Measurements from ENCODE around the gene CHADL. TPM values are rescaled to one million over a fixed set of nuclear protein-coding genes. Genes with fewer than 3 reads are reported as not detected.

CHADL gene
- polyA plus RNA-seq, 1 of the 3 experiments (the other 2 are of a cell fraction), result 0.03 TPM

DNA sequence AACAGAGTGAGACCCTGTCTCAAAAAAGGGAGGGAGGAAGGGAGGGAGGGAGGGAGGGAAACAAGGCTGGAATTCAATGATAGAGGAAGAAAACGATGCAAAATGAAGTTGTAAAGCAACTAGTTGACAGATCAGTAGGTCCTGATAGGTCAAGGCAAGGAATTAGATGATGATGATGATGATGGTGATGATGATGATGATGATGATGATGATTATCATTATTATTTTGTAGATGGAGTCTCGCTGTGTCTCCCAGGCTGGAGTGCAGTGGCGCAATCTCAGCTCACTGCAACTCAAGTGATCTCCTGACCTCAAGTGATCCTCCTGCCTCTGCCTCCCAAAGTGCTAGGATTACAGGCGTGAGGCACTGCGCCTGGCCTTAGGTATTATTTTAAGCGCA, 46.9 kb downstream of the CHADL start:
- WGBS (ENCODE audit: low lambda C conversion rate), result 86% methylated on average over 4 of the region's 6 CpGs
- Histone ChIP-seq H3F3A (replicated peaks; ENCODE audit: insufficient read depth) (no peaks in the 10 kb centered on the region), H3K4me3 (ENCODE audit: low read depth in 2 of 2, low read length in 1 of 2) (no peak overlapping the region), H3K9me2 (no peaks in the 10 kb centered on the region), H3K9me3 (no peaks in the 10 kb centered on the region), H3K4me1 (ENCODE audit: control insufficient read depth in 1 of 2, insufficient read depth in 2 of 2, low read depth in 1 of 2, low read length in 1 of 2) (peaks cover 0 to 2% of the 10 kb centered on the region in 2 experiments; a peak in 1 of 4 replicates), H3K4me2 (no peak overlapping the region), H3K27me3 (ENCODE audit: insufficient read depth) (no peaks in the 10 kb centered on the region), H3K36me3 (replicated peaks in 1 of 2; ENCODE audit: control insufficient read depth in 1 of 2, insufficient read depth in 2 of 2, low read length in 1 of 2) (no peaks in the 10 kb centered on the region), H3K79me2 (ENCODE audit: insufficient read depth) (no peaks in the 10 kb centered on the region), H3K9ac (no peak overlapping the region), H4K20me1 (ENCODE audit: insufficient read depth) (no peaks in the 10 kb centered on the region), H3K27ac (ENCODE audit: low read depth in 2 of 2, low read length in 1 of 2) (no peak overlapping the region), H2AFZ (ENCODE audit: low read depth) (no peak overlapping the region)
- no peak for DNase-seq
- POLR2A ChIA-PET, result no interaction called here
- CTCF ChIA-PET, result no interaction called here
- TF ChIP-seq CTCF (IDR thresholded peaks at IDR 0.05) (no peak), MAX (IDR thresholded peaks at IDR 0.05; ENCODE audit: low read depth) (no peak), MXI1 (IDR thresholded peaks at IDR 0.05; ENCODE audit: low read depth, low read length) (no peak), EP300 (IDR thresholded peaks at IDR 0.05; ENCODE audit: borderline replicate concordance in 1 of 2, low read depth in 1 of 2, low read length in 1 of 2) (no peak), POLR2AphosphoS5 (IDR thresholded peaks at IDR 0.05; ENCODE audit: low read depth, low read length) (no peak), MEF2A (IDR thresholded peaks at IDR 0.05; ENCODE audit: borderline replicate concordance, low read depth) (no peak), SMC3 (IDR thresholded peaks at IDR 0.05; ENCODE audit: low read depth, low read length) (no peak), RXRA (IDR thresholded peaks at IDR 0.05; ENCODE audit: borderline replicate concordance, low read depth) (no peak), NRF1 (IDR thresholded peaks at IDR 0.05; ENCODE audit: low read depth, low read length) (no peak), TAF1 (IDR thresholded peaks at IDR 0.05; ENCODE audit: borderline replicate concordance, low read depth, low read length) (no peak), FOSL2 (IDR thresholded peaks at IDR 0.05; ENCODE audit: borderline replicate concordance, low read depth) (no peak), RFX5 (IDR thresholded peaks at IDR 0.05; ENCODE audit: low read length) (no peak)

- POLR2A ChIA-PET, result no interaction called here
Measured at GRCh38 chr22:41191467-41191866, 49.3 kb downstream of the CHADL start.

More at GRCh38 chr22:41191467-41191866, 49.3 kb downstream of the CHADL start:
- no peaks in the 10 kb centered on the region for H3K36me3 ChIP-seq (replicated peaks in 1 of 2; ENCODE audit: control insufficient read depth in 1 of 2, insufficient read depth in 2 of 2, low read length in 1 of 2)
- WGBS (ENCODE audit: low lambda C conversion rate), result 77% methylated on average over 1 of the region's 2 CpGs
- H4K20me1 ChIP-seq (ENCODE audit: insufficient read depth), result no peaks in the 10 kb centered on the region
- H3K9me3 ChIP-seq, result no peaks in the 10 kb centered on the region
- H3K4me1 ChIP-seq (ENCODE audit: control insufficient read depth in 1 of 2, insufficient read depth in 2 of 2, low read depth in 1 of 2, low read length in 1 of 2), result no peaks in the 10 kb centered on the region
- no peak overlapping the region for H3K27ac ChIP-seq (ENCODE audit: low read depth in 2 of 2, low read length in 1 of 2)
- no peak overlapping the region for H3K4me2 ChIP-seq
- no peak for TF ChIP-seq EZH2phosphoT487 (IDR thresholded peaks at IDR 0.05; ENCODE audit: borderline replicate concordance, low read depth)
- TF ChIP-seq, protein P1, sequence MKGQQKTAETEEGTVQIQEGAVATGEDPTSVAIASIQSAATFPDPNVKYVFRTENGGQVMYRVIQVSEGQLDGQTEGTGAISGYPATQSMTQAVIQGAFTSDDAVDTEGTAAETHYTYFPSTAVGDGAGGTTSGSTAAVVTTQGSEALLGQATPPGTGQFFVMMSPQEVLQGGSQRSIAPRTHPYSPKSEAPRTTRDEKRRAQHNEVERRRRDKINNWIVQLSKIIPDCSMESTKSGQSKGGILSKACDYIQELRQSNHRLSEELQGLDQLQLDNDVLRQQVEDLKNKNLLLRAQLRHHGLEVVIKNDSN (IDR thresholded peaks at IDR 0.05; ENCODE audit: borderline replicate concordance, low read depth), result no peak
- TF ChIP-seq CTCF (IDR thresholded peaks at IDR 0.05), result no peak
- TF ChIP-seq MAX (IDR thresholded peaks at IDR 0.05; ENCODE audit: low read depth), result no peak
- no peak for TF ChIP-seq TEAD4 (IDR thresholded peaks at IDR 0.05; ENCODE audit: borderline replicate concordance, insufficient read depth)
- TF ChIP-seq, protein P2, sequence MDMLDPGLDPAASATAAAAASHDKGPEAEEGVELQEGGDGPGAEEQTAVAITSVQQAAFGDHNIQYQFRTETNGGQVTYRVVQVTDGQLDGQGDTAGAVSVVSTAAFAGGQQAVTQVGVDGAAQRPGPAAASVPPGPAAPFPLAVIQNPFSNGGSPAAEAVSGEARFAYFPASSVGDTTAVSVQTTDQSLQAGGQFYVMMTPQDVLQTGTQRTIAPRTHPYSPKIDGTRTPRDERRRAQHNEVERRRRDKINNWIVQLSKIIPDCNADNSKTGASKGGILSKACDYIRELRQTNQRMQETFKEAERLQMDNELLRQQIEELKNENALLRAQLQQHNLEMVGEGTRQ (IDR thresholded peaks at IDR 0.05; ENCODE audit: borderline replicate concordance, low read depth, low read length), result no peak
- no peaks in the 10 kb centered on the region for H3K9me2 ChIP-seq
- H3K27me3 ChIP-seq (ENCODE audit: insufficient read depth), result no peaks in the 10 kb centered on the region
- H3K9ac ChIP-seq, result no peak overlapping the region
- no peak overlapping the region for H2AFZ ChIP-seq (ENCODE audit: low read depth)
- no peaks in the 10 kb centered on the region for H3K79me2 ChIP-seq (ENCODE audit: insufficient read depth)
- no peak overlapping the region for H3K4me3 ChIP-seq (ENCODE audit: low read depth in 2 of 2, low read length in 1 of 2)
- no peak for DNase-seq
- CTCF ChIA-PET, result interaction anchor here (1.2 kb wide), 1 partner anchor 10 kb away, joined by 3 read pairs; no protein-coding TSS in a partner anchor
- H3F3A ChIP-seq (replicated peaks; ENCODE audit: insufficient read depth), result no peaks in the 10 kb centered on the region

Data from SK-N-SH (cell line).